GM12801 (cell line): ENCODE data around the gene PPP1R3A.

Experiments
- TF ChIP-seq, protein P1 (sequence below): IDR thresholded peaks from one replicate; pipeline ENCODE4 v1.5.1; 2011; ENCODE audit warnings: control low read depth; ENCODE audit not compliant: insufficient read length; ENCODE audit errors: extremely low read depth

PPP1R3A gene, protein sequence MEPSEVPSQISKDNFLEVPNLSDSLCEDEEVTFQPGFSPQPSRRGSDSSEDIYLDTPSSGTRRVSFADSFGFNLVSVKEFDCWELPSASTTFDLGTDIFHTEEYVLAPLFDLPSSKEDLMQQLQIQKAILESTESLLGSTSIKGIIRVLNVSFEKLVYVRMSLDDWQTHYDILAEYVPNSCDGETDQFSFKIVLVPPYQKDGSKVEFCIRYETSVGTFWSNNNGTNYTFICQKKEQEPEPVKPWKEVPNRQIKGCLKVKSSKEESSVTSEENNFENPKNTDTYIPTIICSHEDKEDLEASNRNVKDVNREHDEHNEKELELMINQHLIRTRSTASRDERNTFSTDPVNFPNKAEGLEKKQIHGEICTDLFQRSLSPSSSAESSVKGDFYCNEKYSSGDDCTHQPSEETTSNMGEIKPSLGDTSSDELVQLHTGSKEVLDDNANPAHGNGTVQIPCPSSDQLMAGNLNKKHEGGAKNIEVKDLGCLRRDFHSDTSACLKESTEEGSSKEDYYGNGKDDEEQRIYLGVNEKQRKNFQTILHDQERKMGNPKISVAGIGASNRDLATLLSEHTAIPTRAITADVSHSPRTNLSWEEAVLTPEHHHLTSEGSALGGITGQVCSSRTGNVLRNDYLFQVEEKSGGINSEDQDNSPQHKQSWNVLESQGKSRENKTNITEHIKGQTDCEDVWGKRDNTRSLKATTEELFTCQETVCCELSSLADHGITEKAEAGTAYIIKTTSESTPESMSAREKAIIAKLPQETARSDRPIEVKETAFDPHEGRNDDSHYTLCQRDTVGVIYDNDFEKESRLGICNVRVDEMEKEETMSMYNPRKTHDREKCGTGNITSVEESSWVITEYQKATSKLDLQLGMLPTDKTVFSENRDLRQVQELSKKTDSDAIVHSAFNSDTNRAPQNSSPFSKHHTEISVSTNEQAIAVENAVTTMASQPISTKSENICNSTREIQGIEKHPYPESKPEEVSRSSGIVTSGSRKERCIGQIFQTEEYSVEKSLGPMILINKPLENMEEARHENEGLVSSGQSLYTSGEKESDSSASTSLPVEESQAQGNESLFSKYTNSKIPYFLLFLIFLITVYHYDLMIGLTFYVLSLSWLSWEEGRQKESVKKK

GRCh38 chr7:113918946-113919345, at the start of gene PPP1R3A:
TSS of gene PPP1R3A (minus strand) at chr7:113919009. CDS start at chr7:113918996, 13 bp downstream.
- TF ChIP-seq, protein P1, sequence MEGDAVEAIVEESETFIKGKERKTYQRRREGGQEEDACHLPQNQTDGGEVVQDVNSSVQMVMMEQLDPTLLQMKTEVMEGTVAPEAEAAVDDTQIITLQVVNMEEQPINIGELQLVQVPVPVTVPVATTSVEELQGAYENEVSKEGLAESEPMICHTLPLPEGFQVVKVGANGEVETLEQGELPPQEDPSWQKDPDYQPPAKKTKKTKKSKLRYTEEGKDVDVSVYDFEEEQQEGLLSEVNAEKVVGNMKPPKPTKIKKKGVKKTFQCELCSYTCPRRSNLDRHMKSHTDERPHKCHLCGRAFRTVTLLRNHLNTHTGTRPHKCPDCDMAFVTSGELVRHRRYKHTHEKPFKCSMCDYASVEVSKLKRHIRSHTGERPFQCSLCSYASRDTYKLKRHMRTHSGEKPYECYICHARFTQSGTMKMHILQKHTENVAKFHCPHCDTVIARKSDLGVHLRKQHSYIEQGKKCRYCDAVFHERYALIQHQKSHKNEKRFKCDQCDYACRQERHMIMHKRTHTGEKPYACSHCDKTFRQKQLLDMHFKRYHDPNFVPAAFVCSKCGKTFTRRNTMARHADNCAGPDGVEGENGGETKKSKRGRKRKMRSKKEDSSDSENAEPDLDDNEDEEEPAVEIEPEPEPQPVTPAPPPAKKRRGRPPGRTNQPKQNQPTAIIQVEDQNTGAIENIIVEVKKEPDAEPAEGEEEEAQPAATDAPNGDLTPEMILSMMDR = no peak

DNA sequence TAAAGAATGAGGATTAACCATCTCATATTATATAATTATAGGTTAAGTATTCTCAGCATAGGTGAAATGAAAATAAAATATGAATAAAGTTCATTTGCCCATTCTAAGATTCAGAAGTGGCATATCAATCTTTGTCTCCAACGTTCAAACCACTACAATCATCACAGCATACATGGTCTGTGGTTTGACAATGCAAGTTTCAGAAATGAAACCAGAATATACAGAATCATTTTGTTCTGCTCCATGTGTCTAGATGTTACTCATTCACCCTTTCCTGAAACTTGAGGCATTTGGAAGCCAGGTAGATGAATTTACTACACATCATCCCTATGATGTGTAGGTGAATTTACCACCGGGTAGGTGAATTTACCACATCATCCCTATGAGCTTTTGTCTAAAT, 44.5 kb upstream of the PPP1R3A start:
- TF ChIP-seq, protein P1 = no peak

DNA sequence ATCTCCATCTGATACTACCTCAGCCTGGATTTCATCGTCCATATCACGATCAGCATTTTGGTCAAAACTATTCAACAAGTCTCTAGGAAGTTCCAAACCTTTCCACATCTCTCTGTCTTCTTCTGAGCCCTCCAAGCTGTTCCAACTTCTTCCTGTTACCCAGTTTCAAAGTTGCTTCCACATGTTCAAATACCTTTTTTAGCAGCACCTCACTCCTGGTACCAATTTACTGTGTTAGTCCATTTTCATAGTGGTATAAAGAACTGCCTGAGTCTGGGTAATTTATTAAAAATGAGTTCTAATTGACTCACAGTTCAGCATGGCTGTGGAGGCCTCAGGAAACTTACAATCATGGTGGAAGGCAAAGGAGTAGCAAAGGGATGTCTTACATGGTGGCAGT, 41.1 kb upstream of the PPP1R3A start:
- TF ChIP-seq, protein P1 = no peak

DNA sequence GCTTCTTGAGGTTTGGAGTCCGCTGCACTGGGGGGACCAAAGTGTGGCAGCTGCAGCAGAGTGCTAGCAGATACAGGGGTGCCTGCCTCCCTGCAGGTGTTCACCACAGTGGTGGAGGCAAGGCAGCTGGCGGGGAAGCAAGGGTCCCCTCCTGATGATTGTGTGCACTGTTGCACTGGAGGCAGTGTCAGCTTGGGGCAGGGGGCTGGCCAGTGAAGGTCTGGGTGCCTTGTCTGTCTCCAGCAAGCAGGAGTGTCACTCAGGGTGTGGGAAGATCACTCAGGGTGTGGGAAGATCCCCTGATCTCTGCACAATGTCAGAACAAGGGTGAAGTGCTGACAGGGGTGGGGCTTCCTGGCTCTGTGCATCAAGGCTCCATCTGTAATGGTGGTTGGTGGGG, 36.3 kb upstream of the PPP1R3A start:
- TF ChIP-seq, protein P1 = no peak

- TF ChIP-seq, protein P1 = no peak
Observed at GRCh38 chr7:113953553-113953952, 34.7 kb upstream of the PPP1R3A start.

DNA sequence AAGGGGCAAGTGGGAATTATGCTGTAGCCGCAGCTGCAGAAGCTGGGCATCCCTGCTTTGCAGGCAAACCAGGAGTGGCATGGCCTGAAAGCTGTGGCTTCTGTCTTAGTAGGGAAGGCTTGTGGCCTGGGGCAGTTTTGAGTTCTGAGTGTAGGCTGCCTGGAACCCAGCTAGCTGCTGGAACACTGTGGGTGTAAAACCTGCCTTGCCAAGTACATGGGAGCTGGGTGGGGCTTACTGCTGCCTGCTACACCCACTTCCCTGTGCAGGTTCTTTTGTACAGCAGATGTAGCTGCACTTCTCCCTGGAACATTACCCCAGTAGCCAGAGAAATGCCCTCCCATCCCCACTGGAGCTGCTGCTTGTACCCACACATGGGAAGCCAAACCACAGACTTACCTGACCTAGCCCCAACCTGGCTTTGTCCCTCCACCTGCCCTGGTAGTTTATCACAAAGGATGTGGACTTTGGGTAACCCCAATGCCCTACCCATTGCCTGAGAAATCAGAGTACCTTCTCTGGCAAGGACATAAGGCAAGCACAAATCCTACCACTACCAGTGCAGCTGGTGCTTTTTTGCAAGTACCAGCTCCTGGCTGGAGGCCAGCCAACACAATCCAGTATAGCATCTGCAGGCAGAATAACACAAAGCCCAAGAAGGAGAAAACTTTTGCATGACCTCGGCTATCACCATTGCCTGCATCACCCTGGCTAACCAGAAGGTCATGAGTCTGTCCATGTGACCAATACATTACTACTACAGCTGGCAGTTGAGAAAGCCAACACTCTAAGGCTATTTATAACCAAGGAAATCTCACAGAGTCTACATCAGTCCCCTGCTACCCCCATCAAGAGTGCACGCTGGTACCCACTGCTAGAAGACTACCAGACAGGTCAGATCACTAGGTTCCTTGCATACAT, 26.5 kb upstream of the PPP1R3A start:
- TF ChIP-seq, protein P1 = no peak
